HAP-1 (cell line): ENCODE results near the gene C4B.
"Not testable (repeated sequence)": the region's sequence is repeated elsewhere in the genome, so short reads cannot be mapped to it uniquely, and the experiment has no call there.

Experiments used
- DNase-seq, 2 experiments: peaks; one replicate each; pipeline ENCODE4 v3.0.0-alpha.2; 2016 to 2020; ENCODE audit warnings: low spot score in 2 of 2
- H3K27me3 ChIP-seq: fragments of 250-450 bp; sonication (Bioruptor Pico); 2 replicates; pipeline ENCODE4 v1.5.1; 2020; ENCODE audit warnings: low read depth, mild to moderate bottlenecking, moderate library complexity
- H3K36me3 ChIP-seq: fragments of 250-450 bp; sonication (Bioruptor Pico); replicated peaks from 2 replicates; pipeline ENCODE4 v1.5.1; 2020; ENCODE audit warnings: mild to moderate bottlenecking
- H3K4me1 ChIP-seq: fragments of 250-450 bp; sonication (Bioruptor Pico); 2 replicates; pipeline ENCODE4 v1.5.1; 2020; ENCODE audit warnings: mild to moderate bottlenecking
- H3K4me3 ChIP-seq: fragments of 250-450 bp; sonication (Bioruptor Pico); 2 replicates; pipeline ENCODE4 v1.5.1; 2020; ENCODE audit warnings: mild to moderate bottlenecking, moderate library complexity
- H3K9me3 ChIP-seq: fragments of 250-450 bp; sonication (Bioruptor Pico); 2 replicates; pipeline ENCODE4 v1.5.1; 2020; ENCODE audit warnings: mild to moderate bottlenecking, moderate library complexity
- in situ Hi-C: fragments of 300-500 bp; cut with MboI; formaldehyde crosslinking; loops from 3 replicates; pipeline ENCODE4 v1.14.3; 2020; ENCODE audit warnings: low sequenced_read_pairs, inconsistent platforms, mixed read lengths

Gene C4B

GRCh38 chr6:32014547-32014946 is at the start of gene C4B:
Gene C4B, plus strand, starts transcription at chr6:32014795. Its CDS starts 51 bp downstream, at chr6:32014846.
- in situ Hi-C loops, H3K4me1 ChIP-seq, H3K27me3 ChIP-seq, DNase-seq, H3K36me3 ChIP-seq, H3K4me3 ChIP-seq, H3K9me3 ChIP-seq: not testable (repeated sequence)

GRCh38 chr6:31965700-31966099 is 48.9 kb upstream of the C4B start:
- in situ Hi-C loops = loop anchor here (10.0 kb wide), 1 partner anchor 301 kb away; the partner anchor contains the start of genes C6orf47, CSNK2B, GPANK1 and LY6G5B
- Histone ChIP-seq H3K4me3 (no peak overlapping the region), H3K4me1 (peaks cover under 1% of the 10 kb centered on the region; the same call in 1 of the 2 replicates), H3K9me3 (no peaks in the 10 kb centered on the region), H3K36me3 (peaks cover 79% of the 10 kb centered on the region), H3K27me3 (no peaks in the 10 kb centered on the region)
- DNase-seq = no peak

- Histone ChIP-seq H3K36me3 (peaks cover 75% of the 10 kb centered on the region), H3K4me1 (peaks cover 6% of the 10 kb centered on the region), H3K27me3 (no peaks in the 10 kb centered on the region), H3K4me3 (no peak overlapping the region), H3K9me3 (no peaks in the 10 kb centered on the region)
- DNase-seq = no peak
- in situ Hi-C loops = loop anchor here (10.0 kb wide), 1 partner anchor 302 kb away; the partner anchor contains the start of genes C6orf47, CSNK2B, GPANK1 and LY6G5B
These were observed 48.1 kb upstream of the C4B start for GRCh38 chr6:31966506-31966905.

- Histone ChIP-seq H3K36me3 (peaks cover 67% of the 10 kb centered on the region), H3K9me3 (no peaks in the 10 kb centered on the region)
- in situ Hi-C loops = loop anchor here (10.0 kb wide), 1 partner anchor 302 kb away; the partner anchor contains the start of genes C6orf47, CSNK2B, GPANK1 and LY6G5B
These were observed 47.3 kb upstream of the C4B start for GRCh38 chr6:31966997-31967925.

GRCh38 chr6:31967926-31968320 is 46.7 kb upstream of the C4B start:
- H3K36me3 ChIP-seq = peaks cover 64% of the 10 kb centered on the region
- in situ Hi-C loops = loop anchor here (10.0 kb wide), 1 partner anchor 303 kb away; the partner anchor contains the start of genes C6orf47, CSNK2B, GPANK1 and LY6G5B
- H3K9me3 ChIP-seq = no peaks in the 10 kb centered on the region
- no peak for DNase-seq
- H3K4me1 ChIP-seq = peaks cover 7% of the 10 kb centered on the region
- no peaks in the 10 kb centered on the region for H3K27me3 ChIP-seq
- no peak overlapping the region for H3K4me3 ChIP-seq

More at GRCh38 chr6:31966997-31967925, 47.3 kb upstream of the C4B start:
- DNase-seq = no peak
- Histone ChIP-seq H3K4me1 (peaks cover 6% of the 10 kb centered on the region), H3K4me3 (no peak overlapping the region), H3K27me3 (no peaks in the 10 kb centered on the region)

- no peaks in the 10 kb centered on the region for H3K9me3 ChIP-seq
- in situ Hi-C loops = loop anchor here (10.0 kb wide), 1 partner anchor 304 kb away; the partner anchor contains the start of genes C6orf47, CSNK2B, GPANK1 and LY6G5B
- peaks cover 62% of the 10 kb centered on the region for H3K36me3 ChIP-seq
- H3K4me1 ChIP-seq = peaks cover 11% of the 10 kb centered on the region
- H3K27me3 ChIP-seq = no peaks in the 10 kb centered on the region
- H3K4me3 ChIP-seq = no peak overlapping the region
- DNase-seq = no peak
These were observed 46.3 kb upstream of the C4B start for GRCh38 chr6:31968326-31968725.

- in situ Hi-C loops = loop anchor here (10.0 kb wide), 1 partner anchor 304 kb away; the partner anchor contains the start of genes C6orf47, CSNK2B, GPANK1 and LY6G5B
- peaks cover 12% of the 10 kb centered on the region for H3K4me1 ChIP-seq
- no peaks in the 10 kb centered on the region for H3K27me3 ChIP-seq
- peaks cover 58% of the 10 kb centered on the region for H3K36me3 ChIP-seq
- DNase-seq = no peak
- H3K4me3 ChIP-seq = no peak overlapping the region
- no peaks in the 10 kb centered on the region for H3K9me3 ChIP-seq
These were observed 45.5 kb upstream of the C4B start for GRCh38 chr6:31968791-31969711.

- in situ Hi-C loops = loop anchor here (10.0 kb wide), 1 partner anchor 305 kb away; the partner anchor contains the start of genes C6orf47, CSNK2B, GPANK1 and LY6G5B
- Histone ChIP-seq H3K9me3 (no peaks in the 10 kb centered on the region), H3K36me3 (peaks cover 52% of the 10 kb centered on the region), H3K4me3 (no peak overlapping the region), H3K27me3 (no peaks in the 10 kb centered on the region), H3K4me1 (peaks cover 12% of the 10 kb centered on the region)
- DNase-seq = no peak
These were observed 44.6 kb upstream of the C4B start for GRCh38 chr6:31969712-31970603.

GRCh38 chr6:31970604-31971271 is 43.9 kb upstream of the C4B start:
- DNase-seq = no peak
- no peaks in the 10 kb centered on the region for H3K27me3 ChIP-seq
- peaks cover 48% of the 10 kb centered on the region for H3K36me3 ChIP-seq
- peaks cover 12% of the 10 kb centered on the region for H3K4me1 ChIP-seq
- in situ Hi-C loops = no loop called here
- H3K9me3 ChIP-seq = no peaks in the 10 kb centered on the region
- H3K4me3 ChIP-seq = peak overlapping the region; percentile 89

GRCh38 chr6:31971279-31971992 is 43.2 kb upstream of the C4B start:
- peaks cover 12% of the 10 kb centered on the region for H3K4me1 ChIP-seq
- no peaks in the 10 kb centered on the region for H3K9me3 ChIP-seq
- H3K27me3 ChIP-seq = no peaks in the 10 kb centered on the region
- H3K4me3 ChIP-seq = peak overlapping the region; percentile 89
- no peak for DNase-seq
- H3K36me3 ChIP-seq = peaks cover 44% of the 10 kb centered on the region
- in situ Hi-C loops = no loop called here

GRCh38 chr6:31971993-31972708 is 42.4 kb upstream of the C4B start, which contains the start of gene DXO:
Gene DXO, minus strand, starts transcription at chr6:31972138. Its CDS starts 463 bp downstream, at chr6:31971675.
- peaks cover 37% of the 10 kb centered on the region for H3K36me3 ChIP-seq
- no peaks in the 10 kb centered on the region for H3K9me3 ChIP-seq
- H3K4me3 ChIP-seq = peak within 1 kb of the TSS; percentile 89
- H3K4me1 ChIP-seq = peaks cover 12% of the 10 kb centered on the region
- DNase-seq = peak; percentile 86 to 96
- in situ Hi-C loops = no loop called here
- no peaks in the 10 kb centered on the region for H3K27me3 ChIP-seq
